ENCODE measurements around the gene GJB4. TPM values are rescaled to one million over a fixed set of nuclear protein-coding genes. Genes with fewer than 3 reads are reported as not detected.

GJB4 gene
- polyA plus RNA-seq, 2 of the 4 experiments (the other 2 are of a cell fraction): not detected

DNA sequence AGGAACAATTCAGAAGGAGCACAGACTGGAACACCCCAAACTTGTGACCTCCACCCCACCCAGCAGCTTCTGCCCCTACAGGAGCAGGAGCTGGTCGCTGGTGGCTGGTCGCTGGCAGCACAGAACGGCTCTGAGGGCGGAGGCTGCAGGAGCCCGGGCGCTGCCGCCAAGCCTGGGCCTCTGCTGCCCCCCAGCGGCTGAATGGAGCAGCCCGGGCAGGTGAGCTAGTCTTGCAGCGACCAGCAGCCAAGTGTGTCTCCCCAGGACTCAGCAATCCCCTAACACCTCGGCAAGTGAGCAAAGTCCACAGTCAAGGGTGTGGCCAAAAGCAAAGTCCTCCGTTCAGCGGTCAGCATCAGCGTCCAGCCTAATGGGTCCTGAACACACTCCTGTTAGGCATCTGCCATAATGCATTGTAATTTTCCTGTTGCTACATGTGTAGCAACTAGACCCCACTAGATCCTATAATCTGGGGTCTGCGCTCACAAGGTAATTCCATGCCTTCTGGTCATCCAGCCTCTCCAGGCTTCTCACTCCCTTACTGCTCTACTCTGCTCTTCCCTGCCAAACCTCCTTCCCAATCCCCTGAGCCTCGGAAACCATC lies 16.8 kb upstream of the GJB4 start:
- ChIA-PET CTCF (interaction anchor here (0.7 to 3.9 kb wide), 30 partner anchors 9 to 1126 kb away, joined by 3 to 35 read pairs (median 4); partner anchors contain the start of gene GJB5), POLR2A (no interaction called here)
- TF ChIP-seq NPAS2 (CRISPR knock-in tag; IDR thresholded peaks at IDR 0.05; ENCODE audit: borderline replicate concordance): no peak
- TF ChIP-seq, protein P1, sequence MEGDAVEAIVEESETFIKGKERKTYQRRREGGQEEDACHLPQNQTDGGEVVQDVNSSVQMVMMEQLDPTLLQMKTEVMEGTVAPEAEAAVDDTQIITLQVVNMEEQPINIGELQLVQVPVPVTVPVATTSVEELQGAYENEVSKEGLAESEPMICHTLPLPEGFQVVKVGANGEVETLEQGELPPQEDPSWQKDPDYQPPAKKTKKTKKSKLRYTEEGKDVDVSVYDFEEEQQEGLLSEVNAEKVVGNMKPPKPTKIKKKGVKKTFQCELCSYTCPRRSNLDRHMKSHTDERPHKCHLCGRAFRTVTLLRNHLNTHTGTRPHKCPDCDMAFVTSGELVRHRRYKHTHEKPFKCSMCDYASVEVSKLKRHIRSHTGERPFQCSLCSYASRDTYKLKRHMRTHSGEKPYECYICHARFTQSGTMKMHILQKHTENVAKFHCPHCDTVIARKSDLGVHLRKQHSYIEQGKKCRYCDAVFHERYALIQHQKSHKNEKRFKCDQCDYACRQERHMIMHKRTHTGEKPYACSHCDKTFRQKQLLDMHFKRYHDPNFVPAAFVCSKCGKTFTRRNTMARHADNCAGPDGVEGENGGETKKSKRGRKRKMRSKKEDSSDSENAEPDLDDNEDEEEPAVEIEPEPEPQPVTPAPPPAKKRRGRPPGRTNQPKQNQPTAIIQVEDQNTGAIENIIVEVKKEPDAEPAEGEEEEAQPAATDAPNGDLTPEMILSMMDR (IDR thresholded peaks at IDR 0.05): peak; percentile 76
- peak; percentile 82 to 87 for TF ChIP-seq RAD21 (conservative IDR thresholded peaks at IDR 0.05 in 1 of 2, IDR thresholded peaks at IDR 0.05 in 1 of 2)
- peak; percentile 7 for TF ChIP-seq ZFP36 (IDR thresholded peaks at IDR 0.05; ENCODE audit: borderline replicate concordance, partially characterized antibody)
- TF ChIP-seq SMC3 (IDR thresholded peaks at IDR 0.05): peak; percentile 69
- TF ChIP-seq HOXA7 (CRISPR knock-in tag; IDR thresholded peaks at IDR 0.05): no peak
- DNase-seq (ENCODE audit: low read depth in 1 of 2, low spot score in 1 of 2) (peak; percentile 56 to 69), ATAC-seq (peak; percentile 92 to 99), FAIRE-seq (no peak)
- 16% methylated on average over 6 of the region's 16 CpGs for WGBS (ENCODE audit: missing lambda C conversion rate)
- Histone ChIP-seq H3K4me3 (no peak overlapping the region), H3K4me1 (no peaks in the 10 kb centered on the region), H3K9me3 (no peaks in the 10 kb centered on the region), H3K4me2 (peak overlapping the region; percentile 29; the same call in 1 of the 3 replicates), H3K27ac (no peak overlapping the region)

DNA sequence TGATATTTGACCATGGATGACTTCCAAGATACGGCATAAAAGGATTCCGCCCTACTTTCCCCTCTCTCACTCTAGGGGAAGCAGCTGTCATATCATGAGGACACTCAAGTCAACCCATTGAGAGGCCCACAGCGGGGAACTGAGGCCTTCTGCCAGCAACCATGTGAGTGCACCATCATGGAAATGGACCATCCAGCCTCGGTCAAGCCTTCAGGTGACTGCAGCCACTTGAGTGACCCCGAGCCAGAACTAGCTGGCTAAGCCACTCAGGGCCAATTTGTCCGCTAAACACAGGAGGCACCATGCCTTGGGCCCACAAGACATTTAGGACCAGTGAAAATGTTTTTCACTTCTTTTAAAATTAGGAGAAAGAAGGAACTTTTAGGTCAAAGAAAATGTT lies 15.8 kb upstream of the GJB4 start:
- Histone ChIP-seq H3K4me1 (no peaks in the 10 kb centered on the region), H3K4me2 (no peak overlapping the region), H3K9me3 (no peaks in the 10 kb centered on the region), H3K4me3 (no peak overlapping the region), H3K27ac (no peak overlapping the region)
- ChIA-PET CTCF (interaction anchor here (1.0 to 3.9 kb wide), 15 partner anchors 9 to 1123 kb away, joined by 3 to 35 read pairs (median 8); partner anchors contain the start of gene GJB5), POLR2A (no interaction called here)
- DNase-seq (ENCODE audit: low read depth in 1 of 2, low spot score in 1 of 2) (no peak), FAIRE-seq (no peak), ATAC-seq (no peak)
- 57% methylated on average over 5 of the region's 6 CpGs for WGBS (ENCODE audit: missing lambda C conversion rate)
- TF ChIP-seq KDM1A (IDR thresholded peaks at IDR 0.05; ENCODE audit: low read depth) (no peak), FOXS1 (CRISPR knock-in tag; IDR thresholded peaks at IDR 0.05) (no peak), FOSB (CRISPR knock-in tag; IDR thresholded peaks at IDR 0.05) (no peak), MAX (IDR thresholded peaks at IDR 0.05) (no peak), RAD21 (conservative IDR thresholded peaks at IDR 0.05 in 1 of 2, IDR thresholded peaks at IDR 0.05 in 1 of 2) (no peak), HEYL (CRISPR knock-in tag; IDR thresholded peaks at IDR 0.05) (no peak), TP53 (CRISPR knock-in tag; IDR thresholded peaks at IDR 0.05) (no peak), HOXB5 (CRISPR knock-in tag; IDR thresholded peaks at IDR 0.05) (no peak), NPAS2 (CRISPR knock-in tag; IDR thresholded peaks at IDR 0.05; ENCODE audit: borderline replicate concordance) (no peak), PHF8 (IDR thresholded peaks at IDR 0.05; ENCODE audit: borderline replicate concordance, low read depth) (no peak), RCOR1 (IDR thresholded peaks at IDR 0.05; ENCODE audit: low read depth, low read length) (no peak), ESRRA (IDR thresholded peaks at IDR 0.05; ENCODE audit: borderline replicate concordance, low read length) (no peak), MAFK (IDR thresholded peaks at IDR 0.05; ENCODE audit: partially characterized antibody) (no peak), SREBF2 (IDR thresholded peaks at IDR 0.05) (no peak), ZC3H11A (IDR thresholded peaks at IDR 0.05) (no peak)
- TF ChIP-seq, protein P2, sequence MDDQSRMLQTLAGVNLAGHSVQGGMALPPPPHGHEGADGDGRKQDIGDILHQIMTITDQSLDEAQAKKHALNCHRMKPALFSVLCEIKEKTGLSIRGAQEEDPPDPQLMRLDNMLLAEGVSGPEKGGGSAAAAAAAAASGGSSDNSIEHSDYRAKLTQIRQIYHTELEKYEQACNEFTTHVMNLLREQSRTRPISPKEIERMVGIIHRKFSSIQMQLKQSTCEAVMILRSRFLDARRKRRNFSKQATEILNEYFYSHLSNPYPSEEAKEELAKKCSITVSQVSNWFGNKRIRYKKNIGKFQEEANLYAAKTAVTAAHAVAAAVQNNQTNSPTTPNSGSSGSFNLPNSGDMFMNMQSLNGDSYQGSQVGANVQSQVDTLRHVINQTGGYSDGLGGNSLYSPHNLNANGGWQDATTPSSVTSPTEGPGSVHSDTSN (IDR thresholded peaks at IDR 0.05): no peak

GRCh38 chr1:34744851-34745250 lies 14.7 kb upstream of the GJB4 start:
- ATAC-seq: no peak
- Histone ChIP-seq H3K9me3 (no peaks in the 10 kb centered on the region), H3K4me1 (no peaks in the 10 kb centered on the region), H3K4me3 (no peak overlapping the region), H3K4me2 (no peak overlapping the region), H3K27ac (no peak overlapping the region)
- no peak for FAIRE-seq
- TF ChIP-seq RAD21 (conservative IDR thresholded peaks at IDR 0.05 in 1 of 2, IDR thresholded peaks at IDR 0.05 in 1 of 2) (no peak), NPAS2 (CRISPR knock-in tag; IDR thresholded peaks at IDR 0.05; ENCODE audit: borderline replicate concordance) (no peak), EP300 (IDR thresholded peaks at IDR 0.05) (no peak), MAFK (IDR thresholded peaks at IDR 0.05; ENCODE audit: partially characterized antibody) (no peak), RARB (CRISPR knock-in tag; IDR thresholded peaks at IDR 0.05) (no peak), HOXB13 (CRISPR knock-in tag; IDR thresholded peaks at IDR 0.05; ENCODE audit: low read depth) (no peak), FOXS1 (CRISPR knock-in tag; IDR thresholded peaks at IDR 0.05) (no peak), SMC3 (IDR thresholded peaks at IDR 0.05) (no peak), RFX5 (IDR thresholded peaks at IDR 0.05) (no peak), TFCP2L1 (CRISPR knock-in tag; IDR thresholded peaks at IDR 0.05) (no peak), MYC (IDR thresholded peaks at IDR 0.05; ENCODE audit: borderline replicate concordance, low read length) (no peak)
- TF ChIP-seq, protein P3, sequence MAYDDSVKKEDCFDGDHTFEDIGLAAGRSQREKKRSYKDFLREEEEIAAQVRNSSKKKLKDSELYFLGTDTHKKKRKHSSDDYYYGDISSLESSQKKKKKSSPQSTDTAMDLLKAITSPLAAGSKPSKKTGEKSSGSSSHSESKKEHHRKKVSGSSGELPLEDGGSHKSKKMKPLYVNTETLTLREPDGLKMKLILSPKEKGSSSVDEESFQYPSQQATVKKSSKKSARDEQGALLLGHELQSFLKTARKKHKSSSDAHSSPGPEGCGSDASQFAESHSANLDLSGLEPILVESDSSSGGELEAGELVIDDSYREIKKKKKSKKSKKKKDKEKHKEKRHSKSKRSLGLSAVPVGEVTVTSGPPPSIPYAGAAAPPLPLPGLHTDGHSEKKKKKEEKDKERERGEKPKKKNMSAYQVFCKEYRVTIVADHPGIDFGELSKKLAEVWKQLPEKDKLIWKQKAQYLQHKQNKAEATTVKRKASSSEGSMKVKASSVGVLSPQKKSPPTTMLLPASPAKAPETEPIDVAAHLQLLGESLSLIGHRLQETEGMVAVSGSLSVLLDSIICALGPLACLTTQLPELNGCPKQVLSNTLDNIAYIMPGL (CRISPR knock-in tag; IDR thresholded peaks at IDR 0.05; ENCODE audit: borderline replicate concordance): no peak
- TF ChIP-seq, protein P2 (IDR thresholded peaks at IDR 0.05): no peak
- no peak for DNase-seq (ENCODE audit: low read depth in 1 of 2, low spot score in 1 of 2)
- ChIA-PET POLR2A (no interaction called here), CTCF (interaction anchor here (1.0 to 3.4 kb wide), 4 partner anchors 8 to 1104 kb away, joined by 3 to 27 read pairs (median 18); partner anchors contain the start of gene GJB5)
- WGBS (ENCODE audit: missing lambda C conversion rate): 61% methylated on average over 3 of the region's 3 CpGs

All from A549 (cell line).